Fibroblast of lung (primary cell): ENCODE results near the gene SLC35B4. TPM values are rescaled to one million over a fixed set of nuclear protein-coding genes. Genes with fewer than 3 reads are reported as not detected.

Source experiments
- DNase-seq, 2 donors: peaks; one replicate each; pipeline versions ENCODE4 v3.0.0 to v3.0.0-alpha.2; 2010; ENCODE audit warnings: low read depth in 2 of 2
- H2AFZ ChIP-seq: 2 replicates; pipeline ENCODE4 v1.5.1; 2012; ENCODE audit warnings: low read length, control low read depth, inconsistent platforms
- H3K27ac ChIP-seq: 2 replicates; pipeline ENCODE4 v1.5.1; 2011; ENCODE audit warnings: low read length, control low read depth; ENCODE audit not compliant: insufficient read depth
- H3K27me3 ChIP-seq: 2 replicates; pipeline ENCODE4 v1.5.1; 2011; ENCODE audit warnings: mild to moderate bottlenecking, low read length; ENCODE audit not compliant: control insufficient read depth, insufficient read depth
- H3K36me3 ChIP-seq: 2 replicates; pipeline ENCODE4 v1.5.1; 2011; ENCODE audit warnings: low read length; ENCODE audit not compliant: control insufficient read depth, insufficient read depth
- H3K4me1 ChIP-seq: 2 replicates; pipeline ENCODE4 v1.5.1; 2011; ENCODE audit warnings: low read length; ENCODE audit not compliant: control insufficient read depth, insufficient read depth; ENCODE audit errors: extremely low read depth
- H3K4me2 ChIP-seq: 2 replicates; pipeline ENCODE4 v1.5.1; 2011; ENCODE audit warnings: low read length, control low read depth; ENCODE audit not compliant: insufficient read depth; ENCODE audit errors: extremely low read depth
- H3K4me3 ChIP-seq, 4 experiments: fragments of 200-600 bp in 1 of 4; sonication (generic) in 1 of 4; replicated peaks in 1 of 4; 2 replicates each; pipeline ENCODE4 v1.5.1; 2011 to 2016; ENCODE audit warnings: low read length in 4 of 4, low read depth in 3 of 4, mild to moderate bottlenecking in 3 of 4, control low read depth in 2 of 4, inconsistent platforms in 1 of 4, mixed read lengths in 1 of 4; ENCODE audit not compliant: insufficient read depth in 1 of 4; ENCODE audit errors: control extremely low read depth in 1 of 4
- H3K79me2 ChIP-seq: 2 replicates; pipeline ENCODE4 v1.5.1; 2012; ENCODE audit warnings: mild to moderate bottlenecking, low read length, inconsistent platforms; ENCODE audit not compliant: control insufficient read depth, insufficient read depth
- H3K9ac ChIP-seq: 2 replicates; pipeline ENCODE4 v1.5.1; 2011; ENCODE audit warnings: mild to moderate bottlenecking, low read length, control low read depth; ENCODE audit not compliant: insufficient read depth
- H3K9me3 ChIP-seq: 2 replicates; pipeline ENCODE4 v1.5.1; 2012; ENCODE audit warnings: low read depth, low read length; ENCODE audit not compliant: control insufficient read depth, insufficient read depth
- H4K20me1 ChIP-seq: 2 replicates; pipeline ENCODE4 v1.5.1; 2011; ENCODE audit warnings: low read length; ENCODE audit not compliant: control insufficient read depth, insufficient read depth; ENCODE audit errors: extremely low read depth
- CTCF ChIP-seq, 2 donors: IDR thresholded peaks in 1 of 2; conservative IDR thresholded peaks in 1 of 2; 1 replicate in 1 of 2; 2 replicates in 1 of 2; pipeline ENCODE4 v1.5.1; 2011 to 2012; ENCODE audit warnings: low read length in 2 of 2, control low read depth in 1 of 2, inconsistent platforms in 1 of 2, low read depth in 1 of 2, mild to moderate bottlenecking in 1 of 2
- EZH2 ChIP-seq: IDR thresholded peaks from 2 replicates; pipeline ENCODE4 v1.5.1; 2012; ENCODE audit warnings: low read length, control low read depth, mild to moderate bottlenecking; ENCODE audit errors: missing control alignments
- polyA plus RNA-seq, 2 donors: library from polyadenylated mRNA; depleted of rRNA in 1 of 2; stranded (reverse) in 1 of 2; unstranded in 1 of 2; fragments of >200 nt; gene quantifications; 2 replicates each; pipeline ENCODE4 v1.2.1, GENCODE V29; 2011 to 2012; ENCODE audit warnings: missing spikeins in 1 of 2
- total RNA-seq: library from RNA; depleted of rRNA; stranded (reverse); fragments of >200 nt; gene quantifications from 2 replicates; pipeline ENCODE4 v1.2.1, GENCODE V29; 2014

SLC35B4 gene
- total and polyA plus RNA-seq, 2 donors (not counting 1 experiment from before 2014, with no cell fraction given), result 13.7 to 20.1 TPM

- H4K20me1 ChIP-seq, result no peaks in the 10 kb centered on the region
- no peak for TF ChIP-seq EZH2
- no peak for TF ChIP-seq CTCF (conservative IDR thresholded peaks at IDR 0.05 in 1 of 2, IDR thresholded peaks at IDR 0.05 in 1 of 2; ENCODE audit: low read depth in 1 of 2, low read length in 2 of 2)
- H3K9me3 ChIP-seq, result no peaks in the 10 kb centered on the region
- H3K36me3 ChIP-seq, result no peaks in the 10 kb centered on the region
- no peak overlapping the region for H3K27ac ChIP-seq
- H3K4me2 ChIP-seq, result no peak overlapping the region
- H3K9ac ChIP-seq, result no peak overlapping the region
- DNase-seq, result no peak
- no peaks in the 10 kb centered on the region for H3K79me2 ChIP-seq
- H2AFZ ChIP-seq, result no peak overlapping the region
- peaks cover 3% of the 10 kb centered on the region for H3K27me3 ChIP-seq
- no peaks in the 10 kb centered on the region for H3K4me1 ChIP-seq
- no peak overlapping the region for H3K4me3 ChIP-seq
Observed at GRCh38 chr7:134331393-134331792, 14.7 kb upstream of the SLC35B4 start.

GRCh38 chr7:134330974-134331373, 14.2 kb upstream of the SLC35B4 start:
- Histone ChIP-seq H3K4me2 (no peak overlapping the region), H3K79me2 (no peaks in the 10 kb centered on the region), H3K4me1 (no peaks in the 10 kb centered on the region), H3K36me3 (no peaks in the 10 kb centered on the region), H3K27ac (no peak overlapping the region), H3K9me3 (no peaks in the 10 kb centered on the region), H3K27me3 (peaks cover 3% of the 10 kb centered on the region), H3K4me3 (no peak overlapping the region), H4K20me1 (no peaks in the 10 kb centered on the region), H3K9ac (no peak overlapping the region), H2AFZ (no peak overlapping the region)
- no peak for TF ChIP-seq CTCF (conservative IDR thresholded peaks at IDR 0.05 in 1 of 2, IDR thresholded peaks at IDR 0.05 in 1 of 2; ENCODE audit: low read depth in 1 of 2, low read length in 2 of 2)
- no peak for TF ChIP-seq EZH2
- DNase-seq, result no peak

GRCh38 chr7:134329614-134330346, 13.1 kb upstream of the SLC35B4 start:
- TF ChIP-seq CTCF (conservative IDR thresholded peaks at IDR 0.05 in 1 of 2, IDR thresholded peaks at IDR 0.05 in 1 of 2; ENCODE audit: low read depth in 1 of 2, low read length in 2 of 2), result no peak
- TF ChIP-seq EZH2, result no peak
- H4K20me1 ChIP-seq, result no peaks in the 10 kb centered on the region
- H3K9ac ChIP-seq, result no peak overlapping the region
- H2AFZ ChIP-seq, result no peak overlapping the region
- no peak overlapping the region for H3K27ac ChIP-seq
- no peaks in the 10 kb centered on the region for H3K4me1 ChIP-seq
- no peak overlapping the region for H3K4me3 ChIP-seq
- DNase-seq, result no peak
- no peaks in the 10 kb centered on the region for H3K36me3 ChIP-seq
- H3K79me2 ChIP-seq, result no peaks in the 10 kb centered on the region
- no peak overlapping the region for H3K4me2 ChIP-seq
- peaks cover 3% of the 10 kb centered on the region for H3K27me3 ChIP-seq
- no peaks in the 10 kb centered on the region for H3K9me3 ChIP-seq
